GM18519 (cell line): ENCODE results near the gene PMS2.
"Not testable (repeated sequence)": the region's sequence is repeated elsewhere in the genome, so short reads cannot be mapped to it uniquely, and the experiment has no call there.

ENCODE experiments used
- ATAC-seq: cut with Tn5 transposase; IDR thresholded peaks from one replicate; pipeline ENCODE4 v1.9.1; 2021; ENCODE audit warnings: mild to moderate bottlenecking, moderate library complexity; ENCODE audit not compliant: unreplicated experiment, low FRiP score

PMS2 gene

GRCh38 chr7:6015917-6016652 is 7.2 kb upstream of the PMS2 start:
- ATAC-seq = no peak

GRCh38 chr7:6012355-6013104 is 3.7 kb upstream of the PMS2 start:
- ATAC-seq = no peak

GRCh38 chr7:6011541-6011940 is 2.7 kb upstream of the PMS2 start:
- no peak for ATAC-seq

GRCh38 chr7:6010370-6010769 is 1.5 kb upstream of the PMS2 start:
- ATAC-seq = not testable (repeated sequence)

GRCh38 chr7:6007835-6008590 is 836 bp downstream of the PMS2 start:
- not testable (repeated sequence) for ATAC-seq

GRCh38 chr7:6007386-6007785 is 1.5 kb downstream of the PMS2 start:
- ATAC-seq = no peak

GRCh38 chr7:5997210-5997808 is 11.5 kb downstream of the PMS2 start:
- ATAC-seq = no peak

GRCh38 chr7:5987061-5987460 is 21.8 kb downstream of the PMS2 start:
- ATAC-seq = not testable (repeated sequence)

- not testable (repeated sequence) for ATAC-seq
Observed at GRCh38 chr7:5979680-5980314, 29.1 kb downstream of the PMS2 start.

- not testable (repeated sequence) for ATAC-seq
Observed at GRCh38 chr7:5973580-5973979, 35.3 kb downstream of the PMS2 start.

- not testable (repeated sequence) for ATAC-seq
Observed at GRCh38 chr7:5970347-5970911, 38.4 kb downstream of the PMS2 start, which contains the start of gene RSPH10B. Gene RSPH10B, minus strand, starts transcription at chr7:5970689. Its CDS starts 3,573 bp downstream, at chr7:5967116.

GRCh38 chr7:5963810-5964209 is 45.0 kb downstream of the PMS2 start:
- ATAC-seq = not testable (repeated sequence)

GRCh38 chr7:5963205-5963604 is 45.6 kb downstream of the PMS2 start:
- ATAC-seq = not testable (repeated sequence)

- ATAC-seq = not testable (repeated sequence)
Observed at GRCh38 chr7:5934945-5935450, 73.9 kb downstream of the PMS2 start.

- ATAC-seq = not testable (repeated sequence)
Observed at GRCh38 chr7:5931905-5932644, 76.8 kb downstream of the PMS2 start.

GRCh38 chr7:5931250-5931649 is 77.6 kb downstream of the PMS2 start:
- not testable (repeated sequence) for ATAC-seq

GRCh38 chr7:5930290-5930689 is 78.6 kb downstream of the PMS2 start:
- ATAC-seq = not testable (repeated sequence)

- not testable (repeated sequence) for ATAC-seq
Observed at GRCh38 chr7:5926263-5926870, 82.5 kb downstream of the PMS2 start.
